Measurements from ENCODE around the gene SOX30. TPM values are rescaled to one million over a fixed set of nuclear protein-coding genes. Genes with fewer than 3 reads are reported as not detected.
"Not testable (repeated sequence)": the region's sequence is repeated elsewhere in the genome, so short reads cannot be mapped to it uniquely, and the experiment has no call there.

The SOX30 gene
- polyA plus RNA-seq (ENCODE audit: insufficient read length in 3 of 3) = under 1 TPM; 0.33 to 0.55 (median 0.45) TPM
- long read RNA-seq, donor 1, partial matches to known transcripts = 5 of 5 reads
- long read RNA-seq, donor 1, other reads (novel, unspliced or antisense) = 0 of 5 reads
- long read RNA-seq, donor 2, partial matches to known transcripts = 5 of 5 reads
- long read RNA-seq, donor 2, other reads (novel, unspliced or antisense) = 0 of 5 reads
- long read RNA-seq, donor 3 = 0 reads
- long read RNA-seq, donor 4 = 0 reads
- long read RNA-seq, donor 5 = 0 reads
- long read RNA-seq, donor 6 = 0 reads
- long read RNA-seq, donor 7 = 0 reads
- long read RNA-seq, donor 8 = 0 reads
- long read RNA-seq, donor 9 = 0 reads
- long read RNA-seq, donor 10 = 0 reads
- long read RNA-seq, donor 11 = 0 reads
- long read RNA-seq, donor 12 = 0 reads
- long read RNA-seq, donor 13 = 0 reads
- long read RNA-seq, donor 14 = 0 reads
- long read RNA-seq, donor 15 = 0 reads
- long read RNA-seq, donor 16, partial matches to known transcripts = 0 of 68 reads
- long read RNA-seq, donor 16, other reads (novel, unspliced or antisense) = 68 of 68 reads

DNA sequence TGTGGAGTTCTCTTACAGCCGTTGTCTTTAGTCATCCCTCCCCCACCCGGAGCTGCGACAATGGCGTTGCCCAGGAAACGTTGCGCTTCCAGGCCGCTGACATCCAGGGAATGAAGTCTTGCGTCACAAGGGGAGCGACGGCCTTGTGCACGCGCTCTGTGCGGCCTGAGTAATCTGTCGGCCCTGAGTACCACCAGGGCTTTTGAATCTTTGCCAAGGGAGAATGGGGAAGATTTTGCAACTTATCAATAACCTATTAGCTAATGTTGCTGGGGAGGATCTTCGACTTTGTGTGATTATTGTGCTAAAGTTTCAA, at the start of gene SOX30:
Gene SOX30, minus strand, starts transcription at position 62 of the 316 bp plus-strand sequence. CDS start 360 bp downstream, outside the sequence.
- DNase-seq (ENCODE audit: extremely low read depth in 1 of 11, low read depth in 9 of 11, low spot score in 4 of 11) = no peak

- not testable (repeated sequence) for DNase-seq (ENCODE audit: extremely low read depth in 1 of 11, low read depth in 9 of 11, low spot score in 4 of 11)
Measured at GRCh38 chr5:157698674-157699073, 46.4 kb upstream of the SOX30 start.

DNA sequence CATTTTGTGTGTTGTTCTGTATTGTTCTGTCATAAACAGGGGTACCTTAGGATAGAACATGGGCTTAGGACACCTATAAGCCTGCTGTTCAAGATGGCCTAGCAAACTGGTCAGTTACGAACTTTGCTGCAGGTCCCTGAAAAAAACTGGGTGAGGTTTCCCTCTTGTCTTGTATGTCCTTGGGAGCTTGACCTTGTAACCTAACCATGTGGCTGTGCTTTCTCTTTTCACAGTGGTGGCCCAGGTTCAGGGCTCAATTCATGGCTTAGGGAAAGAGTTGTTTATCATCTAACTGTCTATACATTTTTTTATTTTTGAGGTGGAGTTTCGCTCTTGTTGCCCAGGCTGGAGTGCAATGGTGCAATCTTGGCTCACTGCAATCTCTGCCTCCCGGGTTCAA, 43.9 kb upstream of the SOX30 start:
- DNase-seq (ENCODE audit: extremely low read depth in 1 of 11, low read depth in 9 of 11, low spot score in 4 of 11) = not testable (repeated sequence)

DNA sequence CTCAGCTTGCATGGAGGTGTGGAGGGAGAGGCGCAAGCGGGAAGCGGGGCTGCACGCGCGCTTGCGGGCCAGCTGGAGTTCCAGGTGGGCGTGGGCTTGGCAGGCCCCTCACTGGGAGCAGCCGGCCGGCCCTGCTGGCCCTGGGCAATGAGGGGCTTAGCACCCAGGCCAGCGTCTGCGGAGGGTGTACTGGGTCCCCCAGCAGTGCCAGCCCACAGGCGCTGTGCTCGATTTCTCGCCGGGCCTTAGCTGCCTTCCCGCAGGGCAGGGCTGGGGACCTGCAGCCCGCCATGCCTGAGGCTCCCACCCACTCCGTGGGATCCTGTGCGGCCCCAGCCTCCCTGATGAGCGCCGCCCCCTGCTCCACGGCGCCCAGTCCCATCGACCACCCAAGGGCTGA, 41.6 kb upstream of the SOX30 start:
- DNase-seq (ENCODE audit: extremely low read depth in 1 of 11, low read depth in 9 of 11, low spot score in 4 of 11) = not testable (repeated sequence)

DNA sequence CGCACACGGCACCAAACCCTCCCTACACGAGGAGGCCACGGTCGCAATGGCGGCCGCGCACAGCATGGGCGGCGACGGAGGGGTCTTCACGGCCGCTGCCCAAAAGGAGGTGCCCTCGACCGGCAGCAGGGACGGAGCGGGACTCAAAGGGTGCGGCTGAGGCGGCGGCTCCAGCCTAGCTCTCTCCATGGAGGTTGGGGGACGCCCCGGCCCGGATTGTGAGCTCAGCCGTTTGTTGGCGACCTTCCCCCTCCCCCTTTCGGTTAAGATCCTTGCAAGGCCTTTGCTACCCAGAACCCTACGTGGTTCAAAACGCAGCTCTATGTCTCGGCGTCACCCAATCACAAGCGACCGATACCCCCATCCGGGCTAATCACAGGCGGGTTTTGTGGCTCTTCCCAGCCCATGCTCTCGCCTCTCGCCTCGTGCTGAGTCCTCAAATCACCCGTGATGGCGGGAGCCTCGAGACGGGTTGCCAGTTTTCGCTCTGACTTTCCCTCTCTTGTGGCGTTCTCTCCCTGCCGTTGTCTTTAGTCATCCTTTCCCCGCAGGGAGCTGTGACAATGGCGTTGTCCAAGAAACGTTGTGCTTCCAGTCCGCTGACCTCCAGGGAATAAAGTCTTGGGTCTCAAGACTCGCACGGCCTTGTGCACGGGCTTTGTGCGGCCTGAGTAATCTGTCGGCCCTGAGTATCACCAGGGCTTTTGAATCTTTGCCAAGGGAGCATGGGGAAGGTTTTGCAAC, 38.6 kb upstream of the SOX30 start:
- no peak for DNase-seq (ENCODE audit: extremely low read depth in 1 of 11, low read depth in 9 of 11, low spot score in 4 of 11)

GRCh38 chr5:157689942-157690689, 37.9 kb upstream of the SOX30 start:
- DNase-seq (ENCODE audit: extremely low read depth in 1 of 11, low read depth in 9 of 11, low spot score in 4 of 11) = no peak

GRCh38 chr5:157687198-157687554, 34.9 kb upstream of the SOX30 start:
- DNase-seq (ENCODE audit: extremely low read depth in 1 of 11, low read depth in 9 of 11, low spot score in 4 of 11) = no peak

DNA sequence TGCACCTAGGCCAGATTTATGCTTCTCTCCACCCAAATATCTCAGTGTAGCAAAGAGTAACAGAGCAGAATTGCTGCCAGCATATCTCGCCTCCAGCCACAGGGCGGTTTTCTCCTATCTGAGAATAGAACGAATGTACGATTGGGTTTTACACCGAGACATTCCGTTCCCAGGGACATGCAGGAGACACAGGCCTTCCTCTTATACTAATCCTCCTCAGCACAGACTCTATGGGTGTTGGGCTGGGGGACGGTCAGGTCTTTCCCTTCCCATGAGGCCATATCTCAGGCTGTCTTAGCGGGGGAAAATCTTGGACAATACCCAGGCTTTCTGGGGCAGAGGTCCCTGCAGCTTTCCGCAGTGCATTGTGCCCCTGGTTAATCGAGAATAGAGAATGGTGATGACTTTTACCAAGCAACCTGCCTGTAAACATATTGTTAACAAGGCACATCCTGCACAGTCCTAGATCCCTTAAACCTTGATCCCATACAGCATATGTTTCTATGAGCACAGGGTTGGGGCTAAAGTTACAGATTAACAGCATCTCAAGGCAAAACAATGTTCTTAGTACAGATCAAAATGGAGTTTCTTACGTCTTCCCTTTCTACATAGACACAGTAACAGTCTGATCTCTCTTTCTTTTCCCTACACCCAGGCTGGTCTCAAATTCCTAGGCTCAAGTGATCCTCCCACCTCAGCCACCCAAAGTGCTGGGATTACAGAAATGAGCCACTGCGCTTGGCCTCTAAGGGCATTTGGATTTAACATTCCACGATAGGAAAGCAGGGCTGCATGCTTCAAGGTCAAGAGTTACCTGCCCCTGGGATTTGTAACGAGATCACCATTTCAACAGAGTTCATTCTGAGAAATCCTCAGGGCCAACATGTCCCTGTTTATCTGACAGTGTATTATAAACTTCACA, 34.3 kb upstream of the SOX30 start:
- not testable (repeated sequence) for DNase-seq (ENCODE audit: extremely low read depth in 1 of 11, low read depth in 9 of 11, low spot score in 4 of 11)

DNA sequence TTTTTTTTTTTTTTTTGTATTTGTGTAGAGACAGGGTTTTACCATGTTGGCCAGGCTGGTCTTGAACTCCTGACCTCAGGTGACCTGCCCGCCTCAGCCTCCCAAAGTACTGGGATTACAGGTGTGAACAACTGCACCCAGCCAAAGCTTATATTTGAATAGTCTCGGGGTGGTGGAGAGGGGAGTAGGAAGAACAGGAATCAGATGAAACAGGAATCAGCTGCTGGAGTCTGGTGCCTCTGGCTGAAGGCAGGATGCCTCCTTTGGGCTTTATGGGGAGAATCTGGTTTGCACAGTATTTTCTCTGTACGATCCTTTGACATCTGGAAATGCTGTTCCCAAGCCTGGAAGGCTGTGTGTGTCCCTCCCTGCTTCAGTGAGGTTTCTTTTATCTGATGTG, 30.0 kb upstream of the SOX30 start:
- no peak for DNase-seq (ENCODE audit: extremely low read depth in 1 of 11, low read depth in 9 of 11, low spot score in 4 of 11)

GRCh38 chr5:157681048-157681447, 28.8 kb upstream of the SOX30 start:
- DNase-seq (ENCODE audit: extremely low read depth in 1 of 11, low read depth in 9 of 11, low spot score in 4 of 11) = no peak

- DNase-seq (ENCODE audit: extremely low read depth in 1 of 11, low read depth in 9 of 11, low spot score in 4 of 11) = no peak
Measured at GRCh38 chr5:157680239-157680638, 28.0 kb upstream of the SOX30 start.

DNA sequence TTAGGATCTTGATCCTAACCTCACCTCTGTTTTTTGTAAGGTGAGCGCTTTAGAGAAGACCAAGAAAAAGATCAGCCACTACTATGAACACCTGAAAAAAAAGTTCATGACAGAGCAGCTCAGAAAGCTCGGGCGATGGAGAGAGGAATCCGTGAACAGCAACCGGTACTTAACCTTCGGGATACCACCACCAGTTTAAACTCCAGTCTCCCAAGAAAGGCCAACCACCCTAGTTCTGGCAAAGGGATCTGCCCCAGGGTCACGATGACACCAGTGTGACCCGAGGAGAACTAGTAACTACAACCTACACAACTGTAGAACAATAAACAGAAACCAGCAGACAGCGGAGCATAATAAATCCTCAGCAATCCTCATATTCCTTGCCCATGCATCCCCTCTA, 27.6 kb upstream of the SOX30 start:
- DNase-seq (ENCODE audit: extremely low read depth in 1 of 11, low read depth in 9 of 11, low spot score in 4 of 11) = no peak

GRCh38 chr5:157677931-157678330, 25.7 kb upstream of the SOX30 start:
- DNase-seq (ENCODE audit: extremely low read depth in 1 of 11, low read depth in 9 of 11, low spot score in 4 of 11) = no peak

- DNase-seq (ENCODE audit: extremely low read depth in 1 of 11, low read depth in 9 of 11, low spot score in 4 of 11) = not testable (repeated sequence)
Measured at GRCh38 chr5:157674351-157674750, 22.1 kb upstream of the SOX30 start.

DNA sequence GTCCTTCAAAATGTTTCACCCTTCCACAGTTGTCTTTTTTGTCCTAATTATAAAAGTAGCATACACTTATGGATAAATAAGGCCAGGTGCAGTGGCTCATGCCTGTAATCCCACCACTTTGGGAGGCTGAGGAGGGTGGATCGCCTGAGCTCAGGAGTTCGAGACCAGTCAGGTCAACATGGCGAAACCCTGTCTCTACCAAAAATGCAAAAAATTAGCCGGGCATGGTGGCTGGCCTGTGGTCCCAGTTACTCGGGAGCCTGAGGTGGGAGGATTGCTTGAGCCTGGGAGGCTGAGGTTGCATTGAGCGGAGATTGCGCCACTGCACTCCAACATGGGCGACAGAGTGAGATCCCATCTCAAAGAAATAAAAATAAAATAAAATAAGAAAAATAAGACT, 20.7 kb upstream of the SOX30 start:
- DNase-seq (ENCODE audit: extremely low read depth in 1 of 11, low read depth in 9 of 11, low spot score in 4 of 11) = no peak

GRCh38 chr5:157671592-157672330, 19.5 kb upstream of the SOX30 start:
- DNase-seq (ENCODE audit: extremely low read depth in 1 of 11, low read depth in 9 of 11, low spot score in 4 of 11) = no peak

DNA sequence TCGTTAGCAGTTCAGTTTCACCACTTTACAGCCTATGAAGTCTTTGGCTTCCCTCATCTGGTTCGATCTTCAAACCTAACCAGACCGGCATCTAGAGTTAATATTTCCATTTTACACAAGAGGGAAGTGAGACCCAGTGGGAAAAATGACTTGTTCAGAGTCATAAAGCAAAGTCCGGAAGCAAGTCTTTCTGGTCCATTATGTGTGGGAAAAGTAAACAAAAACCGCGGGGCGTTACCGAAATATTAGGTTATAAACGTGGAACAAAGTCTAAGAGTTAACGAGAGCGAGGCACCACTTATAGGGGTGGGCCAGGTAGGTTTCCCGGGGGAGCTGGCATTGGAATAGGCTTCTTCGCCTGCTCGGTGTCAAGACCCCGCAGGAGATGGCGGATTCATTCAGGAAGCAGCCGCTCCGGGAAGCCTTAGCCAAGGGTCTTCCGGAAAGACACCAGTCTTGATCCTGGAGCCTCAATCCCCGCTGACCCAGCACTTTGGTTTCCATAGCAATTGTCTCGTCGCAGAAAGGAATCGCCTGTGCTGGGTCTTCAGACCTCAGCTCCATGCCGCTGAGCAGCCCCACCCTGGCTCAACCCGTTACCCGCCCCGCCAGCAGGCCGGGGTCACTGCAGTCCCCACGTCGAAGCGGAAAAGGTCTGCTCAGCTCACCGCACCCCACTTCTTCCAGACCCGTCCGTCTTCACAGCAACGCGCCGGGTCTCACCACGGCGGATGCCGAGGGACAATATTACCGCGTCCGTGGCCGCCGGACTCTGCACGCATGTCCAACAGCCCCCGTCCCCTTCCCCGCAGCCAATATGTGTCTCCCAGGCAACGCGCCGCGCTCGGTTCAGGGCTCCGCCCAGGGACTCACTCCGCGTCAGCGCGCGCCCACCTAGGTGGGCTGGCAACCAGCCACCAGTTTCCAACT, 18.7 kb upstream of the SOX30 start, which contains the start of gene C5orf52:
Gene C5orf52, plus strand, starts transcription at position 872 of the 930 bp plus-strand sequence. CDS start 82 bp downstream, outside the sequence.
- peak in 5 of 11 donors; percentile 34 to 60 (median 42) for DNase-seq (ENCODE audit: extremely low read depth in 1 of 11, low read depth in 9 of 11, low spot score in 4 of 11)
